ENCODE measurements around the gene GPRIN1.

- no peak for TF ChIP-seq CTCF (conservative IDR thresholded peaks at IDR 0.05 in 1 of 2, IDR thresholded peaks at IDR 0.05 in 1 of 2; ENCODE audit: extremely low read depth in 1 of 2, insufficient read depth in 1 of 2, low read depth in 1 of 2, low read length in 2 of 2)
- no peak for TF ChIP-seq EZH2 (IDR thresholded peaks at IDR 0.05; ENCODE audit: borderline replicate concordance, low read length)
Observed at GRCh38 chr5:176596689-176597416, 13.1 kb downstream of the GPRIN1 start.

All from mammary epithelial cell (primary cell).